Fibroblast of lung (primary cell): ENCODE measurements around the gene ZNF280C. TPM values are rescaled to one million over a fixed set of nuclear protein-coding genes. Genes with fewer than 3 reads are reported as not detected.

Experiments
- DNase-seq, 2 donors: peaks; one replicate each; pipeline versions ENCODE4 v3.0.0 to v3.0.0-alpha.2; 2010; ENCODE audit warnings: low read depth in 2 of 2
- H2AFZ ChIP-seq: 2 replicates; pipeline ENCODE4 v1.5.1; 2012; ENCODE audit warnings: low read length, control low read depth, inconsistent platforms
- H3K27ac ChIP-seq: 2 replicates; pipeline ENCODE4 v1.5.1; 2011; ENCODE audit warnings: low read length, control low read depth; ENCODE audit not compliant: insufficient read depth
- H3K27me3 ChIP-seq: 2 replicates; pipeline ENCODE4 v1.5.1; 2011; ENCODE audit warnings: mild to moderate bottlenecking, low read length; ENCODE audit not compliant: control insufficient read depth, insufficient read depth
- H3K36me3 ChIP-seq: 2 replicates; pipeline ENCODE4 v1.5.1; 2011; ENCODE audit warnings: low read length; ENCODE audit not compliant: control insufficient read depth, insufficient read depth
- H3K4me1 ChIP-seq: 2 replicates; pipeline ENCODE4 v1.5.1; 2011; ENCODE audit warnings: low read length; ENCODE audit not compliant: control insufficient read depth, insufficient read depth; ENCODE audit errors: extremely low read depth
- H3K4me2 ChIP-seq: 2 replicates; pipeline ENCODE4 v1.5.1; 2011; ENCODE audit warnings: low read length, control low read depth; ENCODE audit not compliant: insufficient read depth; ENCODE audit errors: extremely low read depth
- H3K4me3 ChIP-seq, 4 experiments: fragments of 200-600 bp in 1 of 4; sonication (generic) in 1 of 4; replicated peaks in 1 of 4; 2 replicates each; pipeline ENCODE4 v1.5.1; 2011 to 2016; ENCODE audit warnings: low read length in 4 of 4, low read depth in 3 of 4, mild to moderate bottlenecking in 3 of 4, control low read depth in 2 of 4, inconsistent platforms in 1 of 4, mixed read lengths in 1 of 4; ENCODE audit not compliant: insufficient read depth in 1 of 4; ENCODE audit errors: control extremely low read depth in 1 of 4
- H3K79me2 ChIP-seq: 2 replicates; pipeline ENCODE4 v1.5.1; 2012; ENCODE audit warnings: mild to moderate bottlenecking, low read length, inconsistent platforms; ENCODE audit not compliant: control insufficient read depth, insufficient read depth
- H3K9ac ChIP-seq: 2 replicates; pipeline ENCODE4 v1.5.1; 2011; ENCODE audit warnings: mild to moderate bottlenecking, low read length, control low read depth; ENCODE audit not compliant: insufficient read depth
- H3K9me3 ChIP-seq: 2 replicates; pipeline ENCODE4 v1.5.1; 2012; ENCODE audit warnings: low read depth, low read length; ENCODE audit not compliant: control insufficient read depth, insufficient read depth
- H4K20me1 ChIP-seq: 2 replicates; pipeline ENCODE4 v1.5.1; 2011; ENCODE audit warnings: low read length; ENCODE audit not compliant: control insufficient read depth, insufficient read depth; ENCODE audit errors: extremely low read depth
- EZH2 ChIP-seq: IDR thresholded peaks from 2 replicates; pipeline ENCODE4 v1.5.1; 2012; ENCODE audit warnings: low read length, control low read depth, mild to moderate bottlenecking; ENCODE audit errors: missing control alignments
- polyA plus RNA-seq, 2 donors: library from polyadenylated mRNA; depleted of rRNA in 1 of 2; stranded (reverse) in 1 of 2; unstranded in 1 of 2; fragments of >200 nt; gene quantifications; 2 replicates each; pipeline ENCODE4 v1.2.1, GENCODE V29; 2011 to 2012; ENCODE audit warnings: missing spikeins in 1 of 2
- total RNA-seq: library from RNA; depleted of rRNA; stranded (reverse); fragments of >200 nt; gene quantifications from 2 replicates; pipeline ENCODE4 v1.2.1, GENCODE V29; 2014
- TF ChIP-seq, protein P1 (sequence below), 2 donors: IDR thresholded peaks in 1 of 2; conservative IDR thresholded peaks in 1 of 2; 1 replicate in 1 of 2; 2 replicates in 1 of 2; pipeline ENCODE4 v1.5.1; 2011 to 2012; ENCODE audit warnings: low read length in 2 of 2, control low read depth in 1 of 2, inconsistent platforms in 1 of 2, low read depth in 1 of 2, mild to moderate bottlenecking in 1 of 2

The ZNF280C gene
- total and polyA plus RNA-seq, 2 donors (not counting 1 experiment from before 2014, with no cell fraction given): 4.1 to 8.7 TPM

DNA sequence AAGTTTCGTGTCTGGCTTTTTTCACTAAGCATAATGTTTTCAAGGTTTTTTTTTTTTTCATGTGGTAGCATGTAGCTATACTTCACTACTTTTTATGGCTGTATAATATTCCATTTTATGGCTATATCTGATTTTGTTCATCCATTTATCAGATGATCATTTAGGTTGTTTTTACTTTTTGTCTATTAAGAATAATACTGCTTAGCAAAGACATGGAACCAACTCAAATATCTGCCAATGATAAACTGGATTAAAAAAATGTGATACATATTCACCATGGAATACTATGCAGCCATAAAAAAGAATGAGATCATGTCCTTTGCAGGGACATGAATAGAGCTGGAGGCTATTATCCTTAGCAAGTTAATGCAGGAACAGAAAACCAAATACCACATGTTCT lies 32.7 kb upstream of the ZNF280C start:
- Histone ChIP-seq H3K36me3 (no peaks in the 10 kb centered on the region), H3K9ac (no peak overlapping the region), H3K4me2 (no peak overlapping the region), H2AFZ (no peak overlapping the region), H3K79me2 (no peaks in the 10 kb centered on the region), H3K4me1 (no peaks in the 10 kb centered on the region), H4K20me1 (no peaks in the 10 kb centered on the region), H3K27ac (no peak overlapping the region), H3K27me3 (no peaks in the 10 kb centered on the region), H3K4me3 (no peak overlapping the region), H3K9me3 (no peaks in the 10 kb centered on the region)
- DNase-seq: no peak
- TF ChIP-seq EZH2: no peak
- TF ChIP-seq, protein P1, sequence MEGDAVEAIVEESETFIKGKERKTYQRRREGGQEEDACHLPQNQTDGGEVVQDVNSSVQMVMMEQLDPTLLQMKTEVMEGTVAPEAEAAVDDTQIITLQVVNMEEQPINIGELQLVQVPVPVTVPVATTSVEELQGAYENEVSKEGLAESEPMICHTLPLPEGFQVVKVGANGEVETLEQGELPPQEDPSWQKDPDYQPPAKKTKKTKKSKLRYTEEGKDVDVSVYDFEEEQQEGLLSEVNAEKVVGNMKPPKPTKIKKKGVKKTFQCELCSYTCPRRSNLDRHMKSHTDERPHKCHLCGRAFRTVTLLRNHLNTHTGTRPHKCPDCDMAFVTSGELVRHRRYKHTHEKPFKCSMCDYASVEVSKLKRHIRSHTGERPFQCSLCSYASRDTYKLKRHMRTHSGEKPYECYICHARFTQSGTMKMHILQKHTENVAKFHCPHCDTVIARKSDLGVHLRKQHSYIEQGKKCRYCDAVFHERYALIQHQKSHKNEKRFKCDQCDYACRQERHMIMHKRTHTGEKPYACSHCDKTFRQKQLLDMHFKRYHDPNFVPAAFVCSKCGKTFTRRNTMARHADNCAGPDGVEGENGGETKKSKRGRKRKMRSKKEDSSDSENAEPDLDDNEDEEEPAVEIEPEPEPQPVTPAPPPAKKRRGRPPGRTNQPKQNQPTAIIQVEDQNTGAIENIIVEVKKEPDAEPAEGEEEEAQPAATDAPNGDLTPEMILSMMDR (conservative IDR thresholded peaks at IDR 0.05 in 1 of 2, IDR thresholded peaks at IDR 0.05 in 1 of 2; ENCODE audit: low read depth in 1 of 2, low read length in 2 of 2): no peak

DNA sequence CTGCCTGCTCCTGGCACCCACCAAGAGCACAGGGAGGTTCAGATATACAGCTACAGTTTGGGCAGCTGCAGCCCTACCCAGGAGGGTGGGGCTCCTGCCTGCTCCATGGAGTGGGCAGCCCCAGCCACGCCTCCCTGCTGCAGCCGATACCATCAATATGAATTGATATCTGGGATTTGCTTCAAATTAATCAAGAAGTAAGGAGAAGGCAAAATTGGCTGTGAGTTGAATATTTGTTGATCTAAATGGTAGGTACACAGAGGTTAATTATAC lies 31.2 kb upstream of the ZNF280C start:
- Histone ChIP-seq H3K36me3 (no peaks in the 10 kb centered on the region), H3K4me3 (no peak overlapping the region), H3K27ac (no peak overlapping the region), H3K4me1 (no peaks in the 10 kb centered on the region), H3K9me3 (no peaks in the 10 kb centered on the region), H3K79me2 (no peaks in the 10 kb centered on the region), H3K9ac (no peak overlapping the region), H4K20me1 (no peaks in the 10 kb centered on the region), H2AFZ (no peak overlapping the region), H3K4me2 (no peak overlapping the region), H3K27me3 (no peaks in the 10 kb centered on the region)
- TF ChIP-seq EZH2: no peak
- TF ChIP-seq, protein P1 (conservative IDR thresholded peaks at IDR 0.05 in 1 of 2, IDR thresholded peaks at IDR 0.05 in 1 of 2; ENCODE audit: low read depth in 1 of 2, low read length in 2 of 2): no peak
- no peak for DNase-seq

DNA sequence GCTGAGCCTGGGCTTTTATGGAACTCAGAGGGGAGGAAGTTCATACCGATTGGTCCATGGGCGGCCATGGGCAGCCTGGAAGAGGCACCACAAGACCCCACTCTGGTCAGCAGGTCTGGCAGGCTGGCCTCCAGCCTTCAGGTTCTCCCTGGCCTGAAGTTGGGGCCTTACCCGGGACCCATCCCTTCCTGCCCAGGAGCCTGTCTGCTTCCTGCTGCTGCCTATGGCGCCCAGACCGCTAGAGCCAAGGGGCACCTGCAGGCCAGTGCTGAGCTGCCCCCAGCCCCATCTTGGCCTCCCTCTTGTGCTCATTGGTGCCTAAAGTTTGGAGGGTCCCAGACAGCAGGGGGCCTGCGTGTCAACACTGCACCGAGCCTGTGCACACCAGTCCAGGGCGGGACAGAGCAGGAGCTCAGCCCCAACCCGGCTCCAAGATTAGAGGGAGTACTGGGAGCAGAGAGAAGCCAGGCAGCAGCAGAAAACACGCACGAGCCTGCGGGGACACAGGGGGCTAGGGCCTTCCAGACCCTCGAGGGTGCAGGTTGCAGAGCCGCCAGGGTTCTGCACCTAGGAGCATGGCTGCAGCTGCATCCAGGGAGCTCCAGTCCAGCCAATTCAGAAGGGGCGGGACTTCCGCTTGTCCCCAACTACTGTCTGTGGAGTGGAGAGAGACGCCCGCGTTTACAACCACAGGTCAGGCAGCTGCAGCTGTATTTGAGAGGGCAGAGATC lies 30.7 kb upstream of the ZNF280C start:
- no peak overlapping the region for H3K27ac ChIP-seq
- TF ChIP-seq, protein P1 (conservative IDR thresholded peaks at IDR 0.05 in 1 of 2, IDR thresholded peaks at IDR 0.05 in 1 of 2; ENCODE audit: low read depth in 1 of 2, low read length in 2 of 2): no peak
- no peak for TF ChIP-seq EZH2
- DNase-seq: no peak
- no peak overlapping the region for H3K4me3 ChIP-seq
- no peak overlapping the region for H3K4me2 ChIP-seq
- no peaks in the 10 kb centered on the region for H3K4me1 ChIP-seq
- H3K36me3 ChIP-seq: no peaks in the 10 kb centered on the region
- no peaks in the 10 kb centered on the region for H4K20me1 ChIP-seq
- H3K9me3 ChIP-seq: no peaks in the 10 kb centered on the region
- no peaks in the 10 kb centered on the region for H3K79me2 ChIP-seq
- no peak overlapping the region for H3K9ac ChIP-seq
- H3K27me3 ChIP-seq: no peaks in the 10 kb centered on the region
- no peak overlapping the region for H2AFZ ChIP-seq
